8988T (cell line): Measurements from ENCODE around the gene NSUN2.

ENCODE experiments used
- DNase-seq: peaks from one replicate; pipeline ENCODE4 v3.0.0; 2011

The NSUN2 gene

GRCh38 chr5:6642655-6643054, 9.8 kb upstream of the NSUN2 start:
- DNase-seq: no peak

- no peak for DNase-seq
These were observed 5.4 kb upstream of the NSUN2 start for GRCh38 chr5:6638236-6638635.

GRCh38 chr5:6637590-6637989, 4.7 kb upstream of the NSUN2 start:
- no peak for DNase-seq

DNA sequence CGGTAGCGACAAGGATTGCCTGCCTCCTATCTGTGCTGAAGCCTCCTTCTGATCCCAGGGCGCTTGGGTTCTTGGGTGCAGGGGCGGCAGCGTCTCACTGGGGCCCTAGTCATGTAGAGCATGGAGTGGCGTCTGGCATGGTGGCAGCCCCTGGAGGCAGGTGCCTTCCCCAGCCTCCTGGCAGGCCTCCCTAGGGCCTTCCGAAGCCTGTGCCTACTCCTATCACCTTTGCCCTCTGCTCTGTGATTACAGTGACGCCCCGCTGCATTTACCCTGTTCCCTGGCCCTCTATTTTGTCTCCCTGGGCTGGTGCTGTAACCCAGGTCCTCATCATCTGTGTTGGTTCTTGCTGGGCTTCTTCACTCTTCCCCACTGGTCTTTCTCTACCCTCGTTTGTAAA, 4.2 kb upstream of the NSUN2 start:
- no peak for DNase-seq

DNA sequence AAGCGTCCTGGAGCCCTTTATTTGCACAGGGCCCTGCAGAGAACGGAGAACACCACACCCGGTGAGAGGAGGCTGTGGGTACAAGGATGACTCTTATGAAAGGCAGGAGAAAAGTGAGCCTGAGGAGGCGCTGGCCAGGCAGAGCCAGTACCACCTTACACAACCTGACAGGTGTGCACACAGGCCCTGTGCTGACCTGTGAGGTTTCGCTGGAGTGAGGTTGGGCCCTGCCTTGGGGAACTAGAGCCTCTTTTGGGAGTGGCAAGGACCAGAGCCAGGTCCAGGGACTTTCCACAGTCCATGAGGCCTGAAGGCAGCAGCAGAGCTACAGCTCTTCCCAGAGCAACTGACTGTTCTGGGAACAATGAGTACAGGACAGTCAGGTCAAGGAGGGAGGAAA, 3.4 kb upstream of the NSUN2 start:
- no peak for DNase-seq

DNA sequence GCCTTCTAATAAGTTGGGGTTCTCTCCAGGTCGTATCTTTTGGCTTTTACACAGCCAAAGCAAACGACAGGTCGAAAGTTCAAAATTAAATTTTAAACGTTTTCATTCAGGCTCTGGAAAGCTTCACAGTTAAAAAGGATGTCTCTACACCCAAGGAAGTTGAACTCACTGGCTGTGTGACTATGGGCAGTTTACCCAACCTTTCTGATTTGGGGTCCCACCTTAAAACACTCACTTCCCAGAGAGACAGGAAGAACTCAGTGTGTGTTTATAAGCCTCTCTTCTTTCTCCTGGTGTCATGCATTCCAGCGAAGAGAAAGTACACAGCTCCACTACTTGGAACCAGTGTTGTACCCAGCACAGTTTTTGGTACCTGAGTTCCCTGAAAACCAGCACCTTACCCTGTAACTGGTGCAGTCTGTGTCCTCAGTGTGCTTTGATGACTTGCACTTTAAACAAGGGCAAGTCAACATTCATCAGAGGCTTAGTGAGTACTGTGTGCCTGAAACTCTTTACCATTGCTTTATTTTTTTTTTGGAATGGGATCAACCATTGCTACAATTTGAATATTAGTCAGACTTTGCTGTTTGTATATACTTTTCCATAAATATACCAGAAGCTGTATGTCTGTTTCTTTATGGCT, 2.1 kb upstream of the NSUN2 start:
- no peak for DNase-seq

GRCh38 chr5:6634306-6634705, 1.5 kb upstream of the NSUN2 start:
- DNase-seq: no peak

DNA sequence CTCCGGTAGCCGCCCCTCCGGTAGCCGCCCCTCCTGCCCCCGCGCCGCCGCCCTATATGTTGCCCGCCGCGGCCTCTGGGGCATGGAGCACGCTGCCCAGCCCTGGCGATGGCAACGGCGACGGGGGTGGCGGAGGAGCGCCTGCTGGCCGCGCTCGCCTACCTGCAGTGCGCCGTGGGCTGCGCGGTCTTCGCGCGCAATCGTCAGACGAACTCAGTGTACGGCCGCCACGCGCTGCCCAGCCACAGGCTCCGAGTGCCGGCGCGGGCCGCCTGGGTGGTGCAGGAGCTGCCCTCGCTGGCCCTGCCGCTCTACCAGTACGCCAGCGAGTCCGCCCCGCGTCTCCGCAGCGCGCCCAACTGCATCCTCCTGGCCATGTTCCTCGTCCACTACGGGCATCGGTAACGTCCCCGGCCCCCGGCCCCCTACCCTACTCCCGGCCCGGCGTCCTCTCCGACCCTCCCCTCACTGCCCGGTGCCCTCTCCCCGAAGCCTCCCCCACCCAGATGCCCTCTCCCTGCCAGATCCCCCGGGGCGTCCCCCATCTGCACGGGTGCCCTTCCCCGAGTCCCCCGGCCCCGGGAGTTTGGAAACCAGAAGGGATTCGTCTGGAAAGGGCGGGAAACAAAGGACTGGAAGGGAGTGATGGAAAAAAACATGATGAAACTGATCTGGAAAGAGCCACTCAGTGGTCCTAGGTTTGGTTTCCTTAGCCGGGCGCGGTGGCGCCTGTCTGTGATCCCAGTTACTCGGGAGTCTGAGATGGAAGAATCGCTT, 813 bp upstream of the NSUN2 start:
- DNase-seq: peak; percentile 50

DNA sequence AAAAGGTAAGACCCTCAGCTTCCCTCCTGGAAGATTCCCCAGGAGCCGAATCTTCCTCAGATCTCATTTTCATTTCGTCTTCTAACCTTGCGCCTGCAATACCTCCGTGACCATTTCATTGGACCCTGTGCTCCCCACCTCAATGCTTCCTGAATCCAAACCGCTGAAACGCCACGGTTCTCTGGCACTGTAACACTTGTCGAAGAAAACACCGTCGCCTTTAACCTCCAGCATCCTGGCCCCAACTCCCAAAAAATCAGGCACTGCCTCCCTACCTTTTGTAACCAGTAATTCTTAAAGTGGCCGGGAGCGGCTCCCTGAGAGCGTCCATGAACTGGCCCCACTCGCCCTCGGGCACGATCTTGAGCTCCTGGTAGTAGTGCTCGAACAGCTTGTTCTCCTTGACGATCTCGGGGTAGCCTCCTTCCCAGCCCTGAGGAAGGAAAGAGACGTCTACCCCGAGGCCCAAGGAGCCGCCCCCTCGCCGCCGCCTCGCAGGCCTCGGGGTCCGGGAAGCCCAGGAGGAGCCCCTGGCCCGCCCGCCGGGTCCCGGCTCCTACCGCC, 438 bp downstream of the NSUN2 start:
- no peak for DNase-seq

DNA sequence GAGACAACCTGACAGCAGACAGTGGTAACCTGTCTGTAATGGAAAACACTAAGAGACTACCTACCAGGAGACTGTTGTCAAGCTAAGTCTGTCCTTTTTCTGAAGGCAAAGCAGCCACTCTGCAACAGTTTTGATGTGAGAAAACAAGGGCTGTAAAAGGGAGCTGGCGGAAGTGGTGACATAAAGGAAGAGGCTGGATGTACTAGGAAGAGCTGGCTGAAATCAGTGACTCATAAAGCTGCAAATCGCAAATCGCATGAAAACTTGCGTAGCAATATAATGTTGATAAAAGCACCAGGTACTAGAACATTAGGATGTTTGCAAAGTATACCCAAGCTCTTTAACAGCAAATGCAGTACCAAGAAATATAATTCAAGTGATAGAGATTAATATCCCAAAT, 1.4 kb downstream of the NSUN2 start:
- DNase-seq: no peak

- DNase-seq: no peak
These were observed 6.3 kb downstream of the NSUN2 start for GRCh38 chr5:6626508-6626907.

DNA sequence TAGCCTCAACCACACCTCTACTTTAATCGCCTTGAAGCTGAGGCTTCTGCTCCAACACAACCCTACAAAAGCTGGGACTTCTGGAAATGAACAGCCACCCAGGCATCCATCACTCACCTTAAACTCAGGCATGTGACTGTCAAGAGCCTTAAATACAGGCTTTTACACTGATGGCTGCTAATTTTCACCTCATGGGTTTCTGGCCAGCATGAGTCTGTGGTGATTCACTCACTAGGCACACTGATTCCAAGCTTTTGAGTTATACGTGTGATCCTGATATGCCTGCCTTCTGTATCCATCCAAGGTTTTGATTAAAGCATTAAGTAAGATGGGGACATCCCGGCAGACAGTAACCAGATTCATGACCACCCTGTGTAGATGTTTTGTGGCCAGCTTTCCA, 8.9 kb downstream of the NSUN2 start:
- no peak for DNase-seq

- DNase-seq: no peak
These were observed 9.6 kb downstream of the NSUN2 start for GRCh38 chr5:6623228-6623627.

DNA sequence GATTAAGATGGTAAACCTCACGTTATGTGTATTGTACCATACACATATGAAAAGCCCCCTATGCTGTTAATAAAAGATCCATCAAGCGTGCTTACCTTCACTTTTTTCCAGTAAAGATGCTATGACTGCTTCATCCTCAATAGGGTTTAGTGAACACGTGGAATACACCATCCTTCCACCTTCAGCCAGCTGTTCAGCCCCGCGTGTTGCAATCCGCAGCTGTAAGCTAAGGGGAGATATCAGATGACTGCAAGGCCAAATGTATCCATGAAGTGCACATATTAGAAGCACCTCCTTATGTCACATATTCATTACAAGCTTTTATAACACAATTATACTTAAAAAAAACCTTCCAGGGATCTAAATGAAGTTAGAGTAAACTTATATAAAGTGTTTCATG, 16.2 kb downstream of the NSUN2 start:
- DNase-seq: no peak

GRCh38 chr5:6615034-6615815, 17.6 kb downstream of the NSUN2 start:
- DNase-seq: no peak

DNA sequence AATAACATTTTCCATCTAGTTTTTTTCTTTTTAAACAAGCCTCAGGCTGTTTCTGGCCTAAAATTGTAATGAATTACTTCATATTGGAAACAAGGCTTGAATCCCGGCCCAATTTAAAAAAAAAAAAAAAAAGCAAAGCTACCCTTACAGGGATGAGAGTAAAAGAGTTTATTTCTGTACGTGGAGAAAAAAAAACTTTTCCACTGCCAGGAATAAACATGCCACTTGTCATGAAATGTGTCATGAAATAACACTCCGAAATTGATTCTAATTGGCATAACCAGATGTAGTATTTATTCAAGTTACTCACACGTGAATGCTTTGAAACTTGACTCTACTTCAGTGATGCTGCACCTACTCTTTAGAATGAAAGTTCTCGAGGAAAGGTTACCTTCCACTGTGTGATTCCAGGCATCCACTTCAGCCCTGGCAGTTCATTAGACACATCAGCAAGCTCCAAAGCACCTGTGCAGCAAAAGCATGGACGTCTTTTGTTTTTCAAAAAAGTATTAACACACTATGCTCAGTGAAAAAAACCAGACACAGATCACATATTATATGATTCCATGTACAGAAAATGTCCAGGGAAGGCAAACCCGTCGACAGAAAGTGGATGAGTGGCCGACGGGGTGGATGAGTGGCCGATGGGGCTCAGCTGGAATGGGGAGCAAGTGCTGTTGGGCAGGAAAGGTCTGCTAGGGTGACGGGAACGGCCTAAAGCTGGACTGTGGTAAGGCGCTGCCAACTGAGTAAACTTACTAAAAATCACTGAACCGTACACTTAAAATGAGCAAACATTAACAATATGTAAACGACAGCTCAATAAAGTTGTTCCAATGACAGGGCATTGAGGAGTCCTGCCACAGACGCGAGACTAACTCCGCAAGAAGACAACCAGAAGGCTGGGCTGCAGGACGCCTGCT, 21.2 kb downstream of the NSUN2 start:
- no peak for DNase-seq

DNA sequence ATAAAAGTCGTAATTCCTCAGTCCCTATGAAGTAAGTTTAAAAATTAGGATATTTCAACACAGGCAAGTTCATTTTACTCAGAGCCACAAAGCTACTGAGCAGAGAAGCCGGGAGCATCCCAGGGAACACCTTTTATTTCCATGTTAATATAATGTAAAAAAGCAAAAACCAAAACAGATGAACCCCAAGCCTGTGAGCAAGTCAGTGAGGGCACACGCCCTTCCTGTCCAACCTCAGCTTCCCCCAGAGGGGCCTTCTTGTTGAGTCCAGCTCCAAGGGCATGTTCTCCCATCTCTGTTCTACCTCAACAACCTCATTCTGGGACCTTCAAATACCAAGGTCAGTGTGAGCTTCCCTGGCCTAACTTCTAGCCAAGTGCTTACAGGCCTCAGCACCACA, 24.8 kb downstream of the NSUN2 start:
- no peak for DNase-seq

GRCh38 chr5:6607559-6607936, 25.3 kb downstream of the NSUN2 start:
- no peak for DNase-seq

DNA sequence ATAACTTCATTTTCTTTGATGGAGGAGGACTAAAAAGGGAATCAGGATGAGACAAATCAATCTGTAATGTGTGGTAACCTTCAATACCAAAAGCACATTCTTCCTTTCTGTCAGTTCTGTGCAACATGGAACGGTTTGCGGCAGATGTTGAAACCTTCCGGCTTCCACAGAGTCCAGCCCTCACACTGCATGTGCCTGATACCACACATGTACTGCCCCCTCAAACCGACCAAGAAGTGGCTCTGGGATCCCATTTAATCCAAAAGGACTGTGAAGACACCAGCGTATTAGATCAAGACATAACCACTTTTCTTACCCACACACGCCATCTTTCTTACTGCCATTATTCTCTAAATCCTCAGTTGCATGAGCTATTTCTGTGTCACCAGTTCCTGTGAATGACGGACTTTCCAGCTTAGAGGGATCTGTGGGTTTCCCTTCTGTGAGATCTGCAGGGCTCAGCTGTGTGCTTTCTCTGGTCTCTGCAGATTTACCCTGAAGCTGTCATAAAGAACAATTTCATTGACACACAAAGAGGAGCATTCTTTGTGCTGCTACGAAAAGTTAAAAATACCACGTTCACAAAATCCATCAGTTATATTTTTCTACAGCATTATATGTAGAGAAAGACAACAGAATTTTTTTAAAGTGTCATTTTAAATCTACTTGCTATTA, 25.8 kb downstream of the NSUN2 start:
- no peak for DNase-seq

DNA sequence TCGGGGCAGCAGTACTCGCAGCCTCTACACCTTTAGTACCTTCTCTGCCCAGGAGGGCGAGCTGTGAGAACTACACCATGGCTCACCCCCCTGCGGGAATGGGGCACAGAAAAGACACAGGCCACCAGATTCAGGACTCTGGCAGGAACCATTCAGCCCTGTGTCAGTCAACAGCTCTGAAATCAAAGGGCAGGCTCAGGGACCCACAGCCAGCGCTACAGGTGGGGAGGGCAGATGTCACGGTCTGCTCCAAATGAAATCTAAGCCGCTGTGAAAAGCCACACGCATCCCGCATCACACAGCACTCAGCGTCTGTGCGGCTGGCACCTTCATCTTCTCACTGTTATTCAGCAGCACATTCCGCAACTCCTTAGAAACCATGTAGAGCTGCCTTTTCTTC, 27.9 kb downstream of the NSUN2 start:
- DNase-seq: no peak

DNA sequence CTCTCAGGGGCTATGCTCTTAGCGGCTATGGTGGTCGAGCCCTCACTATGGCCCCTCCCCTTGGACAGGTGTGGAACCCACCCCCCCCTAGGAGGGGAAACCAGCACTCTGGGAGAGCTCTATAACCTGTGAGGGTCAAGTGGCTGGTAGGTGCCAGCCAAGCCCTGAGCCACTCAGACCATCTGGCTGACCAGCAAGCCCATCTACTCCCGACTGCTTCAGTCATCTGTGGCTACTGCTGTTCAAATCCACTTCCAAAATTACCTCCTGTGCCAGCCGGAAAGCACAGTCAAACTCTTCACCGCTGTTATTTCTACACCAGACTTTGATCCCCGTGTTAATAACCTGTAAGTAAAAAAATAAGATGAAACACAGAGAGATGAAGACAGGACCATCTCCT, 28.5 kb downstream of the NSUN2 start:
- no peak for DNase-seq

DNA sequence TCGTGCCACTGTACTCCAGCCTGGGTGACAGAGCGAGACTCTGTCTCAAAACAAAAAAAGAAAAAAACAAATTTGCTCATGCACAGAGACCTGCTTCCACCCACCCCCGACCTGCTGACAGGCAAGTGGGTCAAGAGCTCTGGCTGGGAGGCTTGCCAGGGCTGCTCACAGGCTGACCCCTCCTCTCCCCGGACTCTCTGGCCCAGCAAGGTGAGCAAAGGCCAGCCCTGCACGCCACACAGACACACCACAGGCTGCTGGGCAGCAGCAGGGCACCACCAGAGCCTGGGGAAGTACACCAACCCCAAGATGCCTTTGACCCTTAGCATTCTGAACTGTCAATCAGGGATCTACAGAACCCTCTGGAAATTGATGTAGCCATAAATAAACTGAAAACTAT, 29.2 kb downstream of the NSUN2 start:
- DNase-seq: no peak
